Ishikawa (cell line): Measurements from ENCODE around the gene TMEM132A.

ENCODE experiments used
- CEBPB ChIP-seq: IDR thresholded peaks from 2 replicates; pipeline ENCODE4 v1.6.1; 2012
- CREB1 ChIP-seq: IDR thresholded peaks from 2 replicates; pipeline ENCODE4 v1.6.1; 2012; ENCODE audit warnings: low read depth
- EGR1 ChIP-seq: IDR thresholded peaks from 2 replicates; pipeline ENCODE4 v1.6.1; 2012
- EP300 ChIP-seq: IDR thresholded peaks from 2 replicates; pipeline ENCODE4 v1.6.1; 2012; ENCODE audit warnings: borderline replicate concordance
- FOXM1 ChIP-seq: IDR thresholded peaks from 2 replicates; pipeline ENCODE4 v1.6.1; 2012; ENCODE audit warnings: low read depth, borderline replicate concordance
- NFIC ChIP-seq: IDR thresholded peaks from 2 replicates; pipeline ENCODE4 v1.6.1; 2012
- RAD21 ChIP-seq: IDR thresholded peaks from 2 replicates; pipeline ENCODE4 v1.6.1; 2012; ENCODE audit warnings: low read depth
- TAF1 ChIP-seq: IDR thresholded peaks from 2 replicates; pipeline ENCODE4 v1.6.1; 2012; ENCODE audit warnings: low read depth, mild to moderate bottlenecking
- TCF12 ChIP-seq: IDR thresholded peaks from 2 replicates; pipeline ENCODE4 v1.6.1; 2012; ENCODE audit warnings: low read depth
- TEAD4 ChIP-seq: IDR thresholded peaks from 2 replicates; pipeline ENCODE4 v1.6.1; 2012
- YY1 ChIP-seq: IDR thresholded peaks from 2 replicates; pipeline ENCODE4 v1.6.1; 2012; ENCODE audit warnings: low read depth
- ZBTB7A ChIP-seq: IDR thresholded peaks from 2 replicates; pipeline ENCODE4 v1.6.1; 2012; ENCODE audit warnings: low read depth
- TF ChIP-seq, protein P1 (sequence below): IDR thresholded peaks from 2 replicates; pipeline ENCODE4 v1.6.1; 2012
- TF ChIP-seq, protein P2 (sequence below): IDR thresholded peaks from 2 replicates; pipeline ENCODE4 v1.6.1; 2012; ENCODE audit warnings: low read depth, mild to moderate bottlenecking
- TF ChIP-seq, protein P3 (sequence below): IDR thresholded peaks from 2 replicates; pipeline ENCODE4 v1.6.1; 2012

The TMEM132A gene

DNA sequence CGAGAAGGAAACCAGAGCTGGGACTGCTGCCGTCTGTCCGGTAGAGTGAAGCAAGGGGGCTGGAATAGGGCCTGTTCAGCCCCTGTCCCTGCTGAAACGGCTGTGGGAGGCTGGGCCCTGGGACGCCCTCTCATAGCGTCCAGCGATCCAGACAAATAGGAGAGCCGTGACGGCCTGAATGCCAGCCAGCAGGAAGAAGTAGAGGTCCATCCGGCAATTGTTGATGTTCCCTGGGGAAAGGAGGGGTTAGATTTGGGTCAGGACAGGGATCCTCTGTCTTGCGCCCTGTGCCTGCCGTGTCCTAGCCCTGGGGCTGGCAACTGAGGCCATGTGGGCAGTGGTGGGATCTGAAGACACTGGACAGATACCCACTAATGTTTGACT, 12.9 kb downstream of the TMEM132A start:
- TF ChIP-seq, protein P1, sequence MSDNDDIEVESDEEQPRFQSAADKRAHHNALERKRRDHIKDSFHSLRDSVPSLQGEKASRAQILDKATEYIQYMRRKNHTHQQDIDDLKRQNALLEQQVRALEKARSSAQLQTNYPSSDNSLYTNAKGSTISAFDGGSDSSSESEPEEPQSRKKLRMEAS = no peak
- TF ChIP-seq, protein P2, sequence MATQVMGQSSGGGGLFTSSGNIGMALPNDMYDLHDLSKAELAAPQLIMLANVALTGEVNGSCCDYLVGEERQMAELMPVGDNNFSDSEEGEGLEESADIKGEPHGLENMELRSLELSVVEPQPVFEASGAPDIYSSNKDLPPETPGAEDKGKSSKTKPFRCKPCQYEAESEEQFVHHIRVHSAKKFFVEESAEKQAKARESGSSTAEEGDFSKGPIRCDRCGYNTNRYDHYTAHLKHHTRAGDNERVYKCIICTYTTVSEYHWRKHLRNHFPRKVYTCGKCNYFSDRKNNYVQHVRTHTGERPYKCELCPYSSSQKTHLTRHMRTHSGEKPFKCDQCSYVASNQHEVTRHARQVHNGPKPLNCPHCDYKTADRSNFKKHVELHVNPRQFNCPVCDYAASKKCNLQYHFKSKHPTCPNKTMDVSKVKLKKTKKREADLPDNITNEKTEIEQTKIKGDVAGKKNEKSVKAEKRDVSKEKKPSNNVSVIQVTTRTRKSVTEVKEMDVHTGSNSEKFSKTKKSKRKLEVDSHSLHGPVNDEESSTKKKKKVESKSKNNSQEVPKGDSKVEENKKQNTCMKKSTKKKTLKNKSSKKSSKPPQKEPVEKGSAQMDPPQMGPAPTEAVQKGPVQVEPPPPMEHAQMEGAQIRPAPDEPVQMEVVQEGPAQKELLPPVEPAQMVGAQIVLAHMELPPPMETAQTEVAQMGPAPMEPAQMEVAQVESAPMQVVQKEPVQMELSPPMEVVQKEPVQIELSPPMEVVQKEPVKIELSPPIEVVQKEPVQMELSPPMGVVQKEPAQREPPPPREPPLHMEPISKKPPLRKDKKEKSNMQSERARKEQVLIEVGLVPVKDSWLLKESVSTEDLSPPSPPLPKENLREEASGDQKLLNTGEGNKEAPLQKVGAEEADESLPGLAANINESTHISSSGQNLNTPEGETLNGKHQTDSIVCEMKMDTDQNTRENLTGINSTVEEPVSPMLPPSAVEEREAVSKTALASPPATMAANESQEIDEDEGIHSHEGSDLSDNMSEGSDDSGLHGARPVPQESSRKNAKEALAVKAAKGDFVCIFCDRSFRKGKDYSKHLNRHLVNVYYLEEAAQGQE = no peak
- TF ChIP-seq EP300 (no peak), TAF1 (no peak)

DNA sequence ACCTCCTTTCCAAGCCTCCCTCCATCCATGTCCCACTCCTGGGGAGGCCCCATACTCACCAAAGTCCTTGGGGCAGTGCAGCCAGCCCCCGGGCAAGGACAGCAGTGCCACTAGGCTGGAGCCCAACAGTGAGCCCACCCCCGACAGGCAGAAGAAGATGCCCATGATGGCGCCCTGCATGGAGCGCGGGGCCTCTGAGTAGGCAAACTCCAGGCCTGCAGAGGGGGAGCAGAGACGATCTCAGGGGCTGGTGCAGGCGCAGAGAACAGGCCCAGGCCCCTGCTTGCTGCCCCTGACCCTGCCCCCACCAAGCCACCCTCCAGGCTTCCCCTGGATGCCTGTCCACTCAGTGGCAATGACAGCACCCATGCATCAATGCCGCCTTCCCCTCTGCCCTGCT, 13.6 kb downstream of the TMEM132A start:
- TF ChIP-seq ZBTB7A (no peak), RAD21 (no peak), FOXM1 (no peak), TEAD4 (no peak)
- TF ChIP-seq, protein P2 = no peak
- TF ChIP-seq, protein P1 = no peak

DNA sequence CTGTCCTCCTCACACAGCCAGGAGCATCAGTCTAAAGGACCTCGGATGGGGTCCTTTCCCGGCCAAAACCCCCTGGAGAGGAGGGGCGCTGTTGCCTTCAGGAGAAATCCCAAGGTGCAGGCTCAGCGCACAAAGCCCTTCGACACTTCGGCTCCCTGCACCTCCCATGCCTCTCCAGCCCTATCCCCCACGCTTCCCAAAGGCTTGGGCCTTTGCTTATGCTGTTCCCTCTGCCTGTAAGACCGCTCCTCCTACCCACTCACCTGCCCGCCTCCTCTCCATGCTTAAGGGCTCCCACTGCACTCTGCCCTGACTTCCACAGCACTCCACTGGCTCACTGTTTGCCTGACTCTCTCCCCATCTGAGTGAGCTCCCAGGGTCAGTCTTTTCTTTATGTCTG, 14.2 kb downstream of the TMEM132A start:
- TF ChIP-seq, protein P2 = no peak
- TF ChIP-seq FOXM1 (no peak), EGR1 (no peak), ZBTB7A (no peak), TEAD4 (no peak), CREB1 (no peak), EP300 (no peak), TCF12 (no peak), RAD21 (no peak)
- TF ChIP-seq, protein P1 = no peak
- TF ChIP-seq, protein P3, sequence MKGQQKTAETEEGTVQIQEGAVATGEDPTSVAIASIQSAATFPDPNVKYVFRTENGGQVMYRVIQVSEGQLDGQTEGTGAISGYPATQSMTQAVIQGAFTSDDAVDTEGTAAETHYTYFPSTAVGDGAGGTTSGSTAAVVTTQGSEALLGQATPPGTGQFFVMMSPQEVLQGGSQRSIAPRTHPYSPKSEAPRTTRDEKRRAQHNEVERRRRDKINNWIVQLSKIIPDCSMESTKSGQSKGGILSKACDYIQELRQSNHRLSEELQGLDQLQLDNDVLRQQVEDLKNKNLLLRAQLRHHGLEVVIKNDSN = no peak

DNA sequence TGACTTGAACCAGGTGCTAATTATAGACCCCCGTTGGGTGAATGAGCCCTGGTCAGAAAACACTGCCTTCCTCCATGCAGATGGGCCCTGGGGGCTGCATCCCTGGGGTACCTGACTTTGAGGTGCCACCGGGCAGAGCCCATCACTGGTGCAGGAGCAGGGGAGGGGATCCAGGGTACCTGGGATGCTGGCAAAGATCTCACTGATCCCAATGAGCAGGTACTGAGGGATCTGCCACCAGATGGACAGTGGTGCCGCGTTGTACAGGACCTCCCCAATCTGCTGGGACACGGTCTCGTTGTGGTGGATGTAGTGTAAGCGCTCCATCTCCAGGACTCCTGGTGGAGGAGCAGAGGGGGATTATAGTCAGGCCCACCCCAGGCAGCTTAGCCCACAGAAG, 15.0 kb downstream of the TMEM132A start:
- TF ChIP-seq CEBPB = no peak
- no peak for TF ChIP-seq TEAD4
- TF ChIP-seq, protein P2 = no peak
- TF ChIP-seq NFIC = no peak
- TF ChIP-seq TAF1 = no peak
- no peak for TF ChIP-seq YY1
- TF ChIP-seq, protein P1 = no peak
